GM18870 (cell line): ENCODE data around the gene PTPRA.
"Not testable (repeated sequence)": the region's sequence is repeated elsewhere in the genome, so short reads cannot be mapped to it uniquely, and the experiment has no call there.

ENCODE experiments used
- ATAC-seq: cut with Tn5 transposase; IDR thresholded peaks from one replicate; pipeline ENCODE4 v1.9.1; 2021; ENCODE audit warnings: moderate library complexity; ENCODE audit not compliant: unreplicated experiment

The PTPRA gene

GRCh38 chr20:3071610-3072529 is 198.6 kb downstream of the PTPRA start, which contains the start of gene OXT:
Gene OXT, plus strand, starts transcription at chr20:3071620. Its CDS starts 36 bp downstream, at chr20:3071656.
- no peak for ATAC-seq

- no peak for ATAC-seq
Measured at GRCh38 chr20:3072530-3073250, 199.4 kb downstream of the PTPRA start.

- not testable (repeated sequence) for ATAC-seq
Measured at GRCh38 chr20:3073251-3073643, 200.0 kb downstream of the PTPRA start.

GRCh38 chr20:3074812-3075211 is 201.5 kb downstream of the PTPRA start:
- no peak for ATAC-seq

- not testable (repeated sequence) for ATAC-seq
Measured at GRCh38 chr20:3075315-3075714, 202.0 kb downstream of the PTPRA start.

- no peak for ATAC-seq
Measured at GRCh38 chr20:3077618-3078134, 204.4 kb downstream of the PTPRA start.

GRCh38 chr20:3080939-3081388 is 207.7 kb downstream of the PTPRA start:
- ATAC-seq = no peak

- ATAC-seq = no peak
Measured at GRCh38 chr20:3081641-3082040, 208.4 kb downstream of the PTPRA start.

- no peak for ATAC-seq
Measured at GRCh38 chr20:3082306-3082951, 209.1 kb downstream of the PTPRA start.

GRCh38 chr20:3082955-3083952 is 210.0 kb downstream of the PTPRA start:
- no peak for ATAC-seq

- no peak for ATAC-seq
Measured at GRCh38 chr20:3084283-3084985, 211.2 kb downstream of the PTPRA start, which contains the start of gene AVP. Gene AVP, minus strand, starts transcription at chr20:3084724. Its CDS starts 50 bp downstream, at chr20:3084674.

- no peak for ATAC-seq
Measured at GRCh38 chr20:3084986-3085360, 211.7 kb downstream of the PTPRA start.

GRCh38 chr20:3085571-3086072 is 212.3 kb downstream of the PTPRA start:
- no peak for ATAC-seq

GRCh38 chr20:3088031-3088430 is 214.8 kb downstream of the PTPRA start:
- no peak for ATAC-seq
